EL (cell line): ENCODE results near the gene SEMA4B.

Source experiments
- DNase-seq: peaks from one replicate; pipeline ENCODE4 v3.0.0-alpha.2; 2016

SEMA4B gene

GRCh38 chr15:90207252-90207651 lies 6.1 kb downstream of the SEMA4B start:
- DNase-seq: no peak

- no peak for DNase-seq
These were observed 7.2 kb downstream of the SEMA4B start for GRCh38 chr15:90208356-90208755.

- no peak for DNase-seq
These were observed 8.5 kb downstream of the SEMA4B start for GRCh38 chr15:90209591-90209990.

- DNase-seq: no peak
These were observed 9.5 kb downstream of the SEMA4B start for GRCh38 chr15:90210593-90210992.

- DNase-seq: no peak
These were observed 9.9 kb downstream of the SEMA4B start for GRCh38 chr15:90211009-90211408.

GRCh38 chr15:90211440-90212143 lies 10.5 kb downstream of the SEMA4B start:
- DNase-seq: peak; percentile 61

- DNase-seq: no peak
These were observed 11.3 kb downstream of the SEMA4B start for GRCh38 chr15:90212221-90213098.

GRCh38 chr15:90213122-90213817 lies 12.1 kb downstream of the SEMA4B start:
- DNase-seq: no peak

- DNase-seq: no peak
These were observed 12.7 kb downstream of the SEMA4B start for GRCh38 chr15:90213818-90214204.

- no peak for DNase-seq
These were observed 13.5 kb downstream of the SEMA4B start for GRCh38 chr15:90214553-90215196.

- no peak for DNase-seq
These were observed 16.7 kb downstream of the SEMA4B start for GRCh38 chr15:90217671-90218394.

GRCh38 chr15:90219421-90220141 lies 18.5 kb downstream of the SEMA4B start:
- DNase-seq: peak; percentile 29

- peak; percentile 74 for DNase-seq
These were observed 20.2 kb downstream of the SEMA4B start for GRCh38 chr15:90221246-90221900.

GRCh38 chr15:90222547-90222946 lies 21.4 kb downstream of the SEMA4B start:
- DNase-seq: no peak

- no peak for DNase-seq
These were observed 22.5 kb downstream of the SEMA4B start for GRCh38 chr15:90223441-90224165.

GRCh38 chr15:90225047-90225446 lies 23.9 kb downstream of the SEMA4B start:
- DNase-seq: no peak

- DNase-seq: no peak
These were observed 24.5 kb downstream of the SEMA4B start for GRCh38 chr15:90225504-90226234.

- no peak for DNase-seq
These were observed 26.2 kb downstream of the SEMA4B start for GRCh38 chr15:90227336-90227735.
